Adipose tissue (tissue), 3 donors: ENCODE results near the gene FSCN2. TPM values are rescaled to one million over a fixed set of nuclear protein-coding genes. Genes with fewer than 3 reads are reported as not detected.

Experiments used
- H3K27ac ChIP-seq: one replicate; pipeline ENCODE4 v1.5.1; 2013; ENCODE audit warnings: low read depth, low read length
- WGBS, 3 donors: extraction: QIAGEN DNeasy Blood & Tissue Kit; methylation state at CpG; one replicate each; pipeline ENCODE4 v1.1.7; 2013; 5-methylcytosine and 5-hydroxymethylcytosine counted together
- polyA plus RNA-seq, 3 donors: library from polyadenylated mRNA; stranded (reverse); fragments of 200-250 nt; gene quantifications; one replicate each; pipeline ENCODE4 v1.2.3, GENCODE V29; 2013
- donor health status: healthy with polysubstance abuse.
- donor health status: Bipolar disorder and iron deficiency.
- donor health status: healthy.

Gene FSCN2
- polyA plus RNA-seq, 3 donors: 0.21 to 4.9 (median 1.0) TPM

DNA sequence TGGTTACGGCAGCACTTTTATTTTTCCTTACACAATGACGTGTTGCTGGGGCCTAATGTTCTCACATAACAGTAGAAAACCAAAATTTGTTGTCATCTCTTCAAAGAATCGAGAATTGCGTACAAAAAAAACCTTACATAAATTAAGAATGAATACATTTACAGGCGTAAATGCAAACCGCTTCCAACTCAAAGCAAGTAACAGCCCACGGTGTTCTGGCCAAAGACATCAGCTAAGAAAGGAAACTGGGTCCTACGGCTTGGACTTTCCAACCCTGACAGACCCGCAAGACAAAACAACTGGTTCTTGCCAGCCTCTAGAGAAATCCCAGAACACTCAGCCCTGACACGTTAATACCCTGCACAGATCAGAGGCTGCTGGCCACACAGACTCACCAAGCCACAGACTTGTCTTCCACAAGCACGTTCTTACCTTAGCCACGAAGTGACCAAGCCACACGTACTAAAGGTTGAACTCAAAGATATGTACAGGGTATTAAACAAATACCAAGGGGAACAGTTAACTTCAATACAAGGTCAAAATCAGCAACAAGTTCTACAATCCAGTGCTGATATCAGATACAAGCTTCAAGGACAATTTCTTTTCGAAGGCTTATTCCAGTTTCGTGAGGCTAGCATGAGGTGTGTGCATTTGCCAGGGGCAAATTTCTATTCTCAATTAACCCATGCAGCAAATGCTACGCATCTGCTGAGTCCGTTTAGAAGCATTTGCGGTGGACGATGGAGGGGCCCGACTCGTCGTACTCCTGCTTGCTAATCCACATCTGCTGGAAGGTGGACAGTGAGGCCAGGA, 18.0 kb upstream of the FSCN2 start:
- H3K27ac ChIP-seq: no peak overlapping the region
- 5 to 8% (median 7%) methylated on average over 22 of the region's 22 CpGs for WGBS, 3 donors

DNA sequence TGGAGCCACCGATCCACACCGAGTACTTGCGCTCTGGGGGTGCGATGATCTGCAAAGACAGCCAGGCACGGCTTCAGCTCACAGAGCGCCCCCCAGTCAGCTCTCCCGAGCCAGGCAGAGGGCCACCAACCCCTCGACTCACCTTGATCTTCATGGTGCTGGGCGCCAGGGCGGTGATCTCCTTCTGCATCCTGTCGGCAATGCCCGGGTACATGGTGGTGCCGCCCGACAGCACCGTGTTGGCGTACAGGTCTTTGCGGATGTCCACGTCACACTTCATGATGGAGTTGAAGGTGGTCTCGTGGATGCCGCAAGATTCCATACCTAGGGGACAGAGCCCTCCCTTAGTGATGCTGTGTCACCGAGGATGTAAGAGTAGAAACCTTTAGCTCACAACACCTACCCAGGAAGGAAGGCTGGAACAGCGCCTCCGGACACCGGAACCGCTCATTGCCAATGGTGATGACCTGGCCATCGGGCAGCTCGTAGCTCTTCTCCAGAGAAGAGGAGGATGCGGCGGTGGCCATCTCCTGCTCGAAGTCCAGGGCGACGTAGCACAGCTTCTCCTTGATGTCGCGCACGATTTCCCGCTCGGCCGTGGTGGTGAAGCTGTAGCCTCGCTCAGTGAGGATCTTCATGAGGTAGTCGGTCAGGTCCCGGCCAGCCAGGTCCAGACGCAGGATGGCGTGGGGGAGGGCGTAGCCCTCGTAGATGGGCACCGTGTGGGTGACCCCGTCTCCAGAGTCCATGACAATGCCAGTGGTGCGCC, 17.2 kb upstream of the FSCN2 start:
- H3K27ac ChIP-seq: no peak overlapping the region
- 2 to 3% (median 2%) methylated on average over 46 to 48 of the region's 48 CpGs for WGBS, 3 donors

DNA sequence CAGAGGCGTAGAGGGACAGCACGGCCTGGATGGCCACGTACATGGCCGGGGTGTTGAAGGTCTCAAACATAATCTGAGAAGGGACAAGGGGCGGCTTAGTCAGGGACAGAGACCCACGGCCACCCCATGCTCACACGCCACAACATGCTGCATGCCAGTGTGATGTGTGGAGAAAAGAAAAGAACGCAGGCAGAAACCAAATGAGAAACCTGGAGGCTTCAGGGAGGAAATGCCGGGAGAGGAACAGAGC, 16.7 kb upstream of the FSCN2 start:
- WGBS, 3 donors: 2 to 3% (median 2%) methylated on average over 9 of the region's 9 CpGs
- H3K27ac ChIP-seq: no peak overlapping the region

DNA sequence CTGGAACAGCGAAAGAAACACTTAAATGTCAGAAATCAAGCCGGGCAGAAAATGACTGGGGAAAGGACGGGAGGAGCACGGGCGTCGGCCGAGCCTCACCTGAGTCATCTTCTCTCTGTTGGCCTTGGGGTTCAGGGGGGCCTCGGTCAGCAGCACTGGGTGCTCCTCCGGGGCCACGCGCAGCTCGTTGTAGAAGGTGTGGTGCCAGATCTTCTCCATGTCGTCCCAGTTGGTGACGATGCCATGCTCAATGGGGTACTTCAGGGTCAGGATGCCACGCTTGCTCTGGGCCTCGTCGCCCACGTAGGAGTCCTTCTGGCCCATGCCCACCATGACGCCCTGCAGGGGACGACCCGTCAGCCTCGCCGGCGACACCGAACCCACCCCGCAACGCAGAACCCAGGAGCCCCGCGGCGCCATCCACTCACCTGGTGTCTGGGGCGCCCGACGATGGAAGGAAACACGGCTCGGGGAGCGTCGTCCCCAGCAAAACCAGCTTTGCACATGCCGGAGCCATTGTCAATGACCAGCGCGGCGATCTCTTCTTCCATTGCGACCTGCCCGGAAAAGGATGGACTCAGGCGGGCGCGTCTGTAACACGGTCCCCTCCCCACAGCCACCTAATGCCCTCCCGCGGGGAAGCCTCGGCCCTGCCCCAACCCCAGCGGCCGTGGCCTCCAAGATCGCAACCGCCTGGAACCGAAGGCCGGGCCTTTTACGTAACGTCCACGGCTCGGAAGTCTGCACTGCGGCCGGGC, 16.2 kb upstream of the FSCN2 start:
- WGBS, 3 donors: 1% methylated on average over 59 to 62 of the region's 62 CpGs
- peak overlapping the region; percentile 29 for H3K27ac ChIP-seq

DNA sequence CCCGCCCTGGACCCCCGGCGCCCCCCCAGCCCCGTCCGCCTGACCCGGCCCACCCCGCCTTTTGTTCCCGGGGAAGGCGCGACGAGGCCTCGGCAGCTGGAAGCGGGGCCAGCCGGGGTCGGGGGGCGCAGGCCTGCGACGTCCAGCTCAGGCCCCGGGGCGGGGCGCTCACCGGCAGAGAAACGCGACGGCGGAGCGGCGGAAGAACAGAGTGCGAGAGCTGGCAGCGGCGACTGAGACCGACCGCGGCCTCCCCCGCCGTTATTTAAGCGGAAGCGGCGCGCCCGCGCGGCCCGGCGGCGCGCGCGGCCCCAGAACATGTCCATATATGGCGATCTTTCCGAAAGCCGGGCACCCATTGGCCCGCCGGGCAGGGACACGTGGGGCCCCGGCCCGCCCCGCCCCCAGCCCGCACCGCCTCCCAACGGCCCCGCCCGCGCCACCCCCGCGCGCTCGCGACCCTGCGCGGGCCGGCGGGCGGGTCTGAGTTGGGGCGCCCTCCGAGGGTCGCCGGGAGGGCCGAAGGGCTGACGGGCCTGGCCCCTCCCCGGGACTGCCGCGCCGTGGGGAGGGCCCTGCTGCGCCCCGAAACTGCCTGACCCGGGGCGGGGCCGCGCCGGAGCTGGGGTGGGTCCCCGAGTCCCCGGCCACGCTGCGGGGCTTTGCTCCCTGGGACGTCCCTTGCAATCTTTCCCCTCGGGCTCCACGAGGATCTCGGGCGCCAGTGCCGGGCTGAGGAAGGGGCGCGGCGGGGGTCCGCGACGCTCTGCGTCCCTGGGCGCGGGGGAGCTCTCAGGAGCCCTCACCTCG, 15.4 kb upstream of the FSCN2 start, which contains the start of gene ACTG1:
Gene ACTG1 (minus strand): TSS at position 238 of the 810 bp plus-strand sequence. CDS start 445 bp downstream, outside the sequence.
- peak within 1 kb of the TSS; percentile 99 for H3K27ac ChIP-seq
- WGBS, 3 donors: 0 to 1% (median 1%) methylated on average over 61 to 111 of the region's 111 CpGs

DNA sequence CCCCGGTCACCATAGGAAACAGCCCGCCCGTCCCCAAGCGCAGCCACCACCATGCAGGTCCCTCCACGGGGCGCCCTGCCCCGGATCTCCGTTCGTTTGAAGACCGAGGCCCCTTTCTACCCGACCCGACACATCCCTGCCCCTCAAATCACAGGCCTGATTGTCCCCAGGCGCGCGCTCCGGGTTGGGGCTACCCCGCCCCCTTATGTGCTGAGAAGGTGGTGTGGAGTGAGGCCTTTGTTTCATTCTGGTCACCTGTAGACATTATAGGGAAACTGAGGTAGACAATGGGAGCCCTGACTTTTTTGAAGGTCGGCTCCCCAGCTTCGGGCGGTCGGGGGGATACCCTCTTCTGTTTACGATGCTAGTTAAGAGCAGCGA, 14.8 kb upstream of the FSCN2 start:
- H3K27ac ChIP-seq: peak overlapping the region; percentile 99
- 0 to 2% (median 1%) methylated on average over 18 to 23 of the region's 23 CpGs for WGBS, 3 donors

DNA sequence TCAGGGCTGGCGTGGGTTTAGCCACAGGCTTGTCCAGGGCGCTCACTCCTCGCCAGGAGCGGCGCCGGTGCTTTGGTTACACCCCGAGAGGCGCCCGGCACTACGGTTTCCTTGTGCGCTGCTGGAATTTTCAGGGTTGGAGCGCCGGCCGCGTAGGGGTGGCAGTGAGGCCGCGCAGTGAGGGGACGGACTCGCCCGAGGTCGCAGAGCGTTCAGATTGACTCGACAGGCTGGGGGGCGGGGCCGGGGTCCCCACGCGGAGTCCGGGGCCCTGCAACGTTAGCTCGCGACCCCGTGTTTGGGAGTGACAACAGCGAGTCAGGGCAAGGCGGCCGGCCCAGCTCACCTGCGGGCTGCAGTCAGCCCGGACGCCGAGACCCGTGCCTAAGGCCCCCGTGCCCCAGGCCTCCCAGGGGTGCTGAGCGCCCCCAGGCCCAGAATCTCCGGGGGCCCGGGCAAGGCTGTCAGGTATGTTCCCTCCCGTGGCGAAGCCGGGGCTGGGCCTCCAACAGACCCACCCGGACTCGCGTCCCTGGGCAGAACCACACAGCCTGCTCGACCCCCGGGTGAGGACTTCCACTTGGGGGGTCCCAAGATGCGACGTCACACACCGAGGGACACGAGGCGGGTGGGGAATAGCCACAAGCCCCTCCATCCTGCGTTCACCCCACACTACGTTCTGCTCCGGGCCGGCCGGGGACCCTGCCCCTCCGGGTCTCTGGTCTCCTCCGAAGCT, 14.3 kb upstream of the FSCN2 start:
- WGBS, 3 donors: 1% methylated on average over 58 to 64 of the region's 64 CpGs
- peak overlapping the region; percentile 99 for H3K27ac ChIP-seq

DNA sequence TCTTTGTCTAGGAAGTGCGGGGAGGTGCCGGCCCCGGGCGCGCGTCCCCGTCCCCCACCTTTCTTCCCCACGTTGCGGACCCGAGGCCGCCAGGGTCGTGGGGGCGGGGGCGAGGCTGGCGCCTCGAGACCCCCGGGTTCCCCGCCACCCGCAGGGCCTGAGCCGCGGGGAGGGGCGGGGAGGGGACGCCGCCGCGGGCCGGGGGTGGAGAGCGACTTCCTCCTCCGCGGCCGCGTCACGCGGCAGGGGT, 13.8 kb upstream of the FSCN2 start:
- WGBS, 3 donors: 0 to 2% (median 1%) methylated on average over 21 to 34 of the region's 34 CpGs
- peak overlapping the region; percentile 99 for H3K27ac ChIP-seq

DNA sequence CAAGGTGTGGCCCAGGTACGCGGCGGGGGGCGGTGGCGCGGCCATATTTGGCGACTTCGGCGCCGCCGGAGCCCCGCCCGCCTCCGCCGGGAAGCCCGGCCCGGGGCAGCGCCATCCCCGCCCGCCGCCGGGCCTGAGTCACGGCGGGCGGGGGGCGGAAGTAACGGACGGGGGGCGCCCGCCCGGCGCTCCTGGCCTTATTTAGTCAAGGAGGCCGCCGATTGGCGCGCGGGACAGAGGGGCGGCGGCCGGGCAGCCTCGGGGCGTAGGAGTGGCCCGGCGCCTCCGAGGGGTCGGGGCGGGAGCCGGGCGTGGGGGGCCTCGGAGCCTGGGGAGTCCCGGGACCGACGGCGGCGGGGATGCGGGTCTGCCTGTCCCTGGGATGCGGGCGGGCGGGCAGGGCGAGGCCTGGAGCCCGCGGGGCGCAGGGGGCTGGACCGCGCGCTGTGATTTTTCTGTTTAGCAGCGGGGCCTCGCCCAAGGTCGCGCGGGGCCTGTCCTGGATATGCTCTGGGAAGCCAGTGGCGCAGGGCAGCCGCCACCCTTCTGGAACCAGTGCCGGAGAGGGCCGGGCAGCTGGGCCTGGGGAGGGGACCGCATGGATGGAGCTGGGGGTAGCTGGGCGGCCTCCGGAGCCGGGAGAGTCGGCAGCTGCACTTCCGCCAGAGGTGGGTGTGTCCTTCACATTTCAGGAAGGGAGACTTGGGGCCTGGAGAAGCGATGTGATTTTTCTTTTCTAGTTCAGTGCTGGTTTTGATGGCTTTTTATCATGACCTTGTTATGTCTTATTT, 13.2 kb upstream of the FSCN2 start:
- WGBS, 3 donors: 0 to 1% (median 0%) methylated on average over 48 to 82 of the region's 82 CpGs
- H3K27ac ChIP-seq: peak overlapping the region; percentile 99

DNA sequence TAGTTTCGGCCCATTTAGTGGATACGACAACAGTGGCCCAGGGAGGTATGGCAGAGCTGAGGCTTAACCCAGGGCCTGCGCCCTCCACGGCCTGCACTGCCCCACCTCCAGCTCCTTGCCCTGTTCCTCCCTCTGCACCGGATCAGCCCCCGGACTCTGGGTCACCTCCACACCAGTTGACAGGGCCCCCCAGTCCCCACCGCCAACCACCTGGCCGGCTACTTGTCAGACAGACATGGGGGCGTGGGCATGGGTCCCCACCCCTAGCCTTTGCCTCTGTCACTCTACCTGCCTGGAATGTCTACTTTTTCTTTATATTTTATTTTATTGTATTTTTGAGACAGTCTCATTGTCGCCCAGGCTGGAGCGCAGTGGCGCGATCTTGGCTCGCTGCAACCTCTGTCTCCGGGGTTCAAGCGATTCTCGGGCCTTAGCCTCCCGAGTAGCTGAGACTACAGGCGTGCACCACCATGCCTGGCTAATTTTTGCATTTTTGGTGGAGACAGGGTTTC, 12.6 kb upstream of the FSCN2 start:
- WGBS, 3 donors: 53 to 72% (median 60%) methylated on average over 19 of the region's 19 CpGs
- no peak overlapping the region for H3K27ac ChIP-seq

DNA sequence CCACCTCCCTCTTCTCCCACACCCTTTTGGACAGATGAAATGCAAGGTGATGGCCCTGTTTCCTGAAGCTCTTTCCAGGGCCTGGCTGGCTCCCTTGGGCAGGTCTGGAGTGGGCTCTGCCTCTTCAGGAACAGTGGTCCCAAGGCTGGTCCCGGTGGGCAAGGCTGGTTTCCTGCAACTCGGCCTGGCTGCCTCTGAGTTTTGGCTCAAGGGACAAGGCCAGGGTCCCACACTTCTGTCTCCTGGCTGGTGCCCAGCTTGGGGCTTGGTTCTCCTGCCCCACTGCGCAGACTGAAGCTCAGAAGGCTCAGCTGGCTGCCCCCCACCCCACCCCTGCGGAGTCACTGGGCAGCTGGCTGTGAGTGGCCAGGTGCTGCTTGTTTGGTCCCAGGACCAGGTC, 11.7 kb upstream of the FSCN2 start:
- H3K27ac ChIP-seq: no peak overlapping the region
- 73 to 84% (median 84%) methylated on average over 4 of the region's 4 CpGs for whole genome bisulfite sequencing, 3 donors

DNA sequence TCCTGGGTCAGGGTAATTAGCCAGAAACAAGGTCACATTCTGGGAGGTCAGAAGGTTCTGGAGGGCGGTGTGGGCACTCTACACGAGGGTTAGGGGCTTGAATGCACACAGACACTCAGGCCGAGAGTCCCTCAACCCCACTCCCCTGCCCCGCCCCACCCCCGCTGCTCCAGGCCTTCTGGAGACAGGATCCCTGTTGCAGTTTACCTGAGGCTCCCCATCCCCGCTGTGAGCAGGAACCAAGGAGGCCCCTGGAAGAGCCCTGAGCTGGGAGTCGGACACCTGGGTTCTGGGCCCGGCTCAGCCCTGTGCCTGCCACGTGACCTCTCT, 11.2 kb upstream of the FSCN2 start:
- WGBS, 3 donors: 85 to 93% (median 89%) methylated on average over 9 of the region's 9 CpGs
- no peak overlapping the region for H3K27ac ChIP-seq

DNA sequence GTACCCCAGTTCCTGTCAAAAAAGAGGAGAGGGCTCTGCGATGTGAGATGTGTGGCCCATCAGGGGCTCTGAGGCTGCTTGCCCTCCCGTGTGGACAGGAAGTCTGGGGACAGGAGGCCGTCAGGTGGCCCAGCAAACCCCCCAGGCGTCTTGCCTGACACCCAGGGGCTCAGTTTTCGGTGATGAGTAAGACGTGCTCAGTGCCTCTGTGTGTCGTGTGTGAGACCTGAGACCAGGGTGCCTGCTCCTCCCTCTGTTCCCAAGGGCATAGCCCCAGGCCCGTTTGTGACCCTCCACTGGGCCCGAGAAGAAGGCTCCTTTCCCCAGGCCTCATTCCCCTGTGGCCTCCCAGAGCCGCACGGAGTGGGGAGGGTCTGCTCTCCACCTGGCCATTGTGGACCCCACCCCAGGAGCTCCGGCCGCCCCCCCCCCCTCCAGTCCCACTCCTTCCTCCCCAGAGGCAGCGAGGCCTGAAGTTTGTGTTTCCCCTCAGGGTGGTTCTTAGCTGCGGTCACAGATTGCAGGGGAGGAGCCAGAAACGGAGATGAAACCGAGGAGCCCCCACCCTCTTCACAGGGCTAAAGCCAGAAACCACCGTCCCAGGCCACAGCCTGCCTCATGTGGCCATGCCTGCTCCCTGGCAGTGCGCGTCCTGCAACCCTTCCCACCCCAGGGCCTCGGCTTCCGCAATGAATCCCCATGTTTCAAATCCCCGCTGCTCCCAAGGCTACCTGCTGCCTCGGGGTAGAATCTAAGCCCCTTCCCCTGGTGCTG, 10.7 kb upstream of the FSCN2 start:
- H3K27ac ChIP-seq: no peak overlapping the region
- WGBS, 3 donors: 63 to 75% (median 70%) methylated on average over 23 to 24 of the region's 24 CpGs

DNA sequence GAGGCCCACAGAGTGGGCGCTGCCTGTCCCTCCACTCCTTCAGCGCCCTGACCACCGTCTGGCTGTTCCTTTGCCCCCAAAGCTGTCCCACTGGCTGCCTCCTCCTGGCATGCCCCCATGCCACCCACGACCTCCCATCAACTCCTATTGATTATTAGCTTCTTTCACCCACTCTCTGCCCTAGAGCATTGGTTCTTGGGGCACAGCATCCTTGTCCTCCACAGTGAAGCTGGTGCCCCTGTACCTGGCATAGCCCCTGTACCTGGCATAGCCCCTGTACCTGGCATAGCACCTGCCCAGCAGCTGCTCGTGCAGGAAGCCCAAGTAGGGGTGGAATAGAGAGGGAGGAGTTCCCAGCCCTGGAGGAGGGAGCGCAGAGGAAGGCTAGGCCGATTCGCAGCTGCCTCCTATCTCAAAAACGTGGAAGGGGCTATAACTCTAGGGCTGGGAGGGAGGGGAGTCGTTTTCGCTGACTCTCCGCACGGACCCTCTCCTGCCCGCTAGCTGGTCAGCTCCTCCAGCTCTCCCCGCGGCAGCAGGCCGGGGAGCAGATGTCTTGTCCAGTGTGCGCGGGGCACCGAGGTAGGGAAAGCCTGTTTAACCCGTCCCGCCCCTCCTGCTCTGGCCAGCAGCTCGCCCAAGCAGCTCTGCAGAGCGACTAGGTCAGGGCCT, 9.9 kb upstream of the FSCN2 start:
- 42 to 56% (median 45%) methylated on average over 21 to 24 of the region's 24 CpGs for WGBS, 3 donors
- peak overlapping the region; percentile 1 for H3K27ac ChIP-seq

DNA sequence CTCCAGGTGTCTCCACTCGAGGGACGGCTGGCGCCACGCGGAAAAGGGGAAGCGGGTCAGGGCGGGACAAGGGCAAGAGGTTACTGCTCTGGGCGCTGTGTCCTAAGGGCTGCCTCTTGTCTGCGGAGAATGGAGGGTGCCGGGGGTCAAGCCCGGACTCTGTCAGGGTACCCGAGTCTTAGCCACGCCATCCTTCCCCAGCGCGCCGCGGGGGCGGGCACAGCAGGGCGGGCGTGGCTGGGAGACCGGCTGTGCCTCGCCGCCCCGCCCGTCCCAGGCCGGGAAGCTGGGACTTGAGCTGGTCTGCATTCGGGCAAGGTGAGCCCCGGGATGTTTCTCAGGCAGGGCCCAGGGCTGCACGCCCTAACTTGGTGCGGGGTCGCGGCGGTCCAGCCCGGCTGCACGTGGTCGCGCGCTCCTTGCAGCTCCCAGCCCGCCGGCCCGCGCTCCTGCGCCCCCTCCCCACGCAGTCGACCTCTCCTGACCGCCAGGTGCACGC, 9.3 kb upstream of the FSCN2 start:
- WGBS, 3 donors: 1 to 19% (median 2%) methylated on average over 36 to 47 of the region's 47 CpGs
- H3K27ac ChIP-seq: peak overlapping the region; percentile 1
